Measurements from ENCODE around the gene PDIA2.

PDIA2 gene

DNA sequence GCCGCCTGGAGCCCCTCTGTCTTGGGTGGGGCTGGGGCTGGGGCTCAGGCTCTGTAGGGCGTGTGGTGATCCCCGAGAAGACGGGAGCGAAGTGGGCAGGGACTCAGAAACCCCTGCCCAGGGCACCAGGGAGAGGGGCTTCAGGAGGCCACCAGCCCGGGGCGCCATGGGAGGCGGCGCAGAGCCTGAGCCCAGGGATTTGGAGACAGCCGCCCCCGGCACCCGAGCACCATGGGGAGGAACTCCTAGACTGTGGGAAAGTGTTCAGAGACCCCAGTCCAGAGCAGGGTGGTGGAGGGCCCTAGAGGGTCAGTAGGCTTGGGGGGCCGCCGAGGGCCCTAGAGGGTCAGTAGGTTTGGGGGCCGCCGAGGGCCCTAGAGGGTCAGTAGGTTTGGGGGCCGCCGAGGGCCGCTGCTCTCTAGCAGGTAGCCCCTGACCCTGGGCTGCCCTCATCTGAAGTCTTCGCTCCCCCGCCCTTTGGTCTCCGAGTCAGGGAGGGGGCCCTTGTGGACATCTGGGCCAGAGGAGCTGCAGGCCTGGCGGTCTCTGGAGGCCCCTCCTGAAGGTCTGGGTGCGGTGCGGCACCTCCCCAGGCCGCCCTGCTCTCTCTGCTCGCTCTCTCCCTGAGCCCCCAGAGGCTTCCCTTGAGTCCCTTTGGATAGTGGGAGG is 1.8 kb upstream of the PDIA2 start:
- DNase-seq = no peak

DNA sequence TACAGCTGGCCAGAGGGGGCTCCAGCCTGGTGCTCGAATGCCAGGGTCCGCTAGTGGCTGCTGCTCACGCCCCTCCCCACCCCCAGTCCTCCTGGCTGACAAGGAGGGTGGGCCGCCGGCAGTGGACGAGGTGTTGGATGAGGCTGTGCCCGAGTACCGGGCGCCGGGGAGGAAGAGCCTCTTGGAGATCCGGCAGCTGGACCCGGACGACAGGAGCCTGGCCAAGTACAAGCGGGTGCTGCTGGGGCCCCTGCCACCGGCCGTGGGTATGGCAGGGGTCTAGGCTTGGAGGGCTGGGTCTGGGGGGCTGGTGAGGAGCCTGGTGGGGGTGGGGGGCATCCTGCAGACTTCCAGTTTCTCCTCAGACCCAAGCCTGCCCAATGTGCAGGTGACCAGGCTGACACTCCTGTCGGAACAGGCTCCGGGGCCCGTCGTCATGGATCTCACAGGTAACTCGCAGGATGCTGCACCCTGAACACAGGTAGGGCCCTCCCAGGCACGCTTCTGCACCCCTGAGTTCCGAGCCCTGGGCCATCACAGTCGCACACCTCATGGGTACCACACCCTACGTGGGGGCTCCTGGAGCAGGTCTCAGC is 1.2 kb upstream of the PDIA2 start:
- no peak for DNase-seq

DNA sequence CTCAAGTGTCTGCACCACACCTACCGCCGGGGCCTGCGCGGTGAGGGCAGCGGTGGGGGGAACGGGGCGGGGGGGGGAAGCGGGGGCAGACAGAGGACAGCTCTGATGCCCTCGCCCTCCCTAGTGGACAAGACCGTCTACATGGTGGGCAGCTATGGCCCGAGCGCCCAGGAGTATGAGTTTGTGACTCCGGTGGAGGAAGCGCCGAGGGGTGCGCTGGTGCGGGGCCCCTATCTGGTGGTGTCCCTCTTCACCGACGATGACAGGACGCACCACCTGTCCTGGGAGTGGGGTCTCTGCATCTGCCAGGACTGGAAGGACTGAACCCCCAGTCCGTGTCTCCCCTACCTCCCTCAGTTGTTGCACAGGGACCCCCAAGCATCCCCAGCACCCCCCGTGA is 473 bp upstream of the PDIA2 start:
- no peak for DNase-seq

DNA sequence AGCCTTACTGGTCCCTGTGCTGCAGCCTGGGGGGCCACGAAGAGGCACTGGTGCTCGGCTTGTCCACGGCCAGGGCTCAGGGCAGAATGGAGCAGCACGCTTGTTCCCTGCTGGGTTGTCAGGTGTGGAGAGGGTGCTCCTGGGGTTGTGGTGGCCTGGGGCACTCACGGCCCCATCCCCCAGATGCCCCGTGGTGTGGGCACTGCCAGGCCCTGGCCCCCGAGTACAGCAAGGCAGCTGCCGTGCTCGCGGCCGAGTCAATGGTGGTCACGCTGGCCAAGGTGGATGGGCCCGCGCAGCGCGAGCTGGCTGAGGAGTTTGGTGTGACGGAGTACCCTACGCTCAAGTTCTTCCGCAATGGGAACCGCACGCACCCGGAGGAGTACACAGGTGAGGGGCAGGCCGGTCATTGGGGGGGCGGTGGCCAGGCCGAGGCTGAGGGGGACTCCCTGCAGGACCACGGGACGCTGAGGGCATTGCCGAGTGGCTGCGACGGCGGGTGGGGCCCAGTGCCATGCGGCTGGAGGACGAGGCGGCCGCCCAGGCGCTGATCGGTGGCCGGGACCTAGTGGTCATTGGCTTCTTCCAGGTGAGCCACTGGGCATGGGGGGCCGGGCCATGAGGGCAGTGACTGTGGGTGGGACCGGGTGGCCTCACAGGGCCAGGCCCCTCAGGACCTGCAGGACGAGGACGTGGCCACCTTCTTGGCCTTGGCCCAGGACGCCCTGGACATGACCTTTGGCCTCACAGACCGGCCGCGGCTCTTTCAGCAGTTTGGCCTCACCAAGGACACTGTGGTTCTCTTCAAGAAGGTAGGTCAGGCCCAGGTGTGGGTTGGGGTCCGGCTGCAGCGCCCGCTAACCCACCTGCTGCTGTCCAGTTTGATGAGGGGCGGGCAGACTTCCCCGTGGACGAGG is 1.5 kb downstream of the PDIA2 start:
- no peak for DNase-seq

DNA sequence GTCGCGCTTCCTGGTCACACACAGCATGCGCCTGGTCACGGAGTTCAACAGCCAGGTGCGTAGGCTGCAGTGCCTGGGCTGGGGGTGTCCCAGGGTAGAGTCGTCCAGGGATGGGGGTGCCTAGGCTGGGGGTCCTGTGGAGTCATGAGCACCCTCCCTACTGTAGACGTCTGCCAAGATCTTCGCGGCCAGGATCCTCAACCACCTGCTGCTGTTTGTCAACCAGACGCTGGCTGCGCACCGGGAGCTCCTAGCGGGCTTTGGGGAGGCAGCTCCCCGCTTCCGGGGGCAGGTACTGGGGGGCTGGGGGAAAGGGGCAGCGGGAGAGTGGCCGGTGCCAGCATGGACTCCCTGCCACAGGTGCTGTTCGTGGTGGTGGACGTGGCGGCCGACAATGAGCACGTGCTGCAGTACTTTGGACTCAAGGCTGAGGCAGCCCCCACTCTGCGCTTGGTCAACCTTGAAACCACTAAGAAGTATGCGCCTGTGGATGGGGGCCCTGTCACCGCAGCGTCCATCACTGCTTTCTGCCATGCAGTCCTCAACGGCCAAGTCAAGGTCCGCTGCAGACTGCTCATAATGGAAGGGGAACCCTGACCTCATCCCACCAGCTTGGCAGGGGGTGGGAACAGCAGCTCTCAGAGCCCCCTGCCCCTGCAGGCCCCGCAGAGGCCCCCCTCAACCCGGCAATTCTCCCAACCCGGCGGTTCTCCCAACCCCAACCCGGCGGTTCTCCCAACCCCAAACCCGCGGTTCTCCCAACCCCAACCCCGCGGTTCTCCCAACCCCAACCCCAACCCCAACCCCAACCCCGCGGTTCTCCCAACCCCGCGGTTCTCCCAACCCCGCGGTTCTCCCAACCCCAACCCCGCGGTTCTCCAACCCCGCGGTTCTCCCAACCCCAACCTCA is 2.4 kb downstream of the PDIA2 start:
- DNase-seq = no peak

DNA sequence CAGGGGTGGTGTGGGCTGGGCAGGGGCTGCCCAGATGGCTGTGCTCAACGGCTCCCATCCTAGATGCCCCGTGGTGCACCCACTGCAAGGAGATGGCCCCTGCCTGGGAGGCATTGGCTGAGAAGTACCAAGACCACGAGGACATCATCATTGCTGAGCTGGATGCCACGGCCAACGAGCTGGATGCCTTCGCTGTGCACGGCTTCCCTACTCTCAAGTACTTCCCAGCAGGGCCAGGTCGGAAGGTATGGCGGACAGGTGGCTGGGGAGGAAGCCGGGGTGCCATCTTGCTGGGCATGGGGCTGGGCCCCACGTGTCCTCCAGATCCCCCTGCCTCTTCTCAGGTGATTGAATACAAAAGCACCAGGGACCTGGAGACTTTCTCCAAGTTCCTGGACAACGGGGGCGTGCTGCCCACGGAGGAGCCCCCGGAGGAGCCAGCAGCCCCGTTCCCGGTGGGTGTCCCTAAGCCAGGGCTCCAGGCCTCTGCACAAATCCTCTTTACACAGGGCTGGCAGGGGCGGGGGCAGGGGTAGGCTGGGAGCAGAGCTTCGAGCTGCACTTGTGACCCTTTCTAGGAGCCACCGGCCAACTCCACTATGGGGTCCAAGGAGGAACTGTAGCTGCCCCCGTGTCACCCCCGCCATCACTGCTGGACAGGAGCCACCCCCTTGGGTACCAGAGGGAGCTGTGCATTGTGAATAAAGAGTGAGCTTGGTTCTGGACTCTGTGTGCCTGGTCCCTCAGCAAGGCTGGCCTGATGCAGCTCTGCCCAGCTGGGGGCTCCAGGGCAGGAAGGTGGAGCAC is 3.7 kb downstream of the PDIA2 start:
- no peak for DNase-seq

DNA sequence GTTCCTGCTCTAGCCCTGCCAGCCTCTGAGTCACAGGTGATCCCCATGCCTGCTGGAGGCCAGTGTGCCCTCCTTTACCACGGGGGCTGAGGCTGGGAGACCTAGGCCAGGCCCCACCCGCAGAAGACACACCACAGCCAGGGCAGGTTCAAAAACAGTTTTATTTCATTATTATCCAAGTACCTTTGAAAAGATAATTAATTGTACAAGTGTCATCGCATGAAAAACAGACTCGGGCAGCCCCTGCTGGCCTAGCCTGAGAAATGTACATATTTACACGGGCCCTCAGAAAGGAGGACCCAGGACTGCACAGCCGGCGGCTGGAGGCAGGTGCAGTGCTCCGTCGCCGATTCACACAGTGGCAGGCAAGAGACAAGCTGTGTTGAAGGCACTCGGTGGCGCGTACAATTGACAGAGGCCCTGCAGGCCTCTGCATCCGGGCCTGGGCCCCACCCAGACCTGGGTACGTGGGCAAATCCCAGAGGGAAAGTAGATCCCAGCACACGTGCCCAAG is 4.4 kb downstream of the PDIA2 start:
- DNase-seq = peak; percentile 34

DNA sequence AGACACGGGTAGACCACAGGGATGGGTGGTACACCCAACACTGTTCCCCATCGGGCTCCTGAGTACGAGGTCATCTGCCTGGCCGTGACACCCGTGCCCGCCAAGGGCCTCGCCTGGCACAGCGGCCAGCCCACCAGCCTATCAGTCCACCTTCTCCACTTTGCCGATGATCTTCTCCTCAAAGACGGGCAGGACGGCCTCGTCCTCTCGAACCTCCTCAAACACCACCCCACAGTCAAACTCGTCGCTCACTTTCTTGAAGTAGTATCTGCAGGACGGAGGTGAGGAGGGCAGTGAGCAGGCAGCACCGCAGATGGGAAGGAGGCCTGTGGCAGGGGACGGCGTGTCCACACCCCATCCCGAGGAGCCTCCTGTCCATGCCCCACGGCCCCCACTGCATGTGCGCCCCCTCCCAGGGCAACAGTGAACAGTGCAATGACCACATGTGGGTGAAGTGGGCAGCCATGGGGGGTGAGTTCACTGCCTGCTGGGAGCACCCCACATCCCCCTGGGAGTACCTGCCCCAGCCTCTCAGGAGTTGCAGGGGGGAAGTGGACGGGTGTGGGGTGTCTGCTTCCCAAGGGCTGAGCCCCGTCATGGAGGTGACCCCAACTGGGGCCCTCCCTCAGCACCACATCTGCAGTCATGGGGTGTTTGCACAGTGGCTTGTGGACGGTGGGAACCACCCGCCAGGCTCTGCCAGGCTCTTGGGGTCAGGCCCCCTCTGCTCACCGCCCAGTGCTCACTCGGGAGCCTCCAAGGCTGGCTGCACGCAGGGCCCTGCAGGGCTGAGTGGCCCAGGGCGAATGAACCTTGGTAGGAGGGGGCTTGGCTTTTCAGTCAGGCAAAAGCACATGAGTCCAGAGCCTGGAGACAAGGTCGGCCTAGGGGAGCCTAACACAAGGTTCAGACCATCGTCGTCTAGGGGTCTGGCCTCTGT is 5.3 kb downstream of the PDIA2 start:
- DNase-seq = no peak

DNA sequence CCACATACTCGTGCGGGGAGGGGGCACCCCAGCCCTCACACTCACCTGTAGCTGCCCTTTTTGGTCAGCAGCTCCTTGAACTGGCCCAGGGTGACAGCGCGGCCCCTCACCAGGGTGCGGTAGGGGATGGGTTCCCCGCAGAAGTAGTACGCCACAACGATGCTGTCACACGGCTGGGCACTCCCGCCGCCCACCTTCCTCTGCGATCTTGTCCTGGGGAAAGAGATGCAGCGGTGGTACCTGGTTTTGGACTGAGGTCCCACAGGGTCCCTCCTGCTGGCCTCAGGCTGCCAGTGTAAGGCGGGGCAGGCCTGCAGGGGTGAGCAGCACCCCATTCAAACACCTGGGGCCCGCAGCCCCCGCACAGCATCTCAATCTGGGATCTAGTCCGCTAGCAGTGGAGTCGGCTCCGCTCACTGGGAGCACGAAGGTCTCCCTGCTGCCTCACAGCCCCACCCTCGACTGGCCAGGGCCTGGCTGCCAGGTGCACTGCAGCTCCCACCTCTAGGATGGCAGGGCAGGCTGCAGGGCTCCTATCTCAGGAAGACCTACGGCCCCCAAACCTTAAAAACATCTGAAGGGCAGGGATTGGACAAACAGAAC is 6.5 kb downstream of the PDIA2 start:
- no peak for DNase-seq

DNA sequence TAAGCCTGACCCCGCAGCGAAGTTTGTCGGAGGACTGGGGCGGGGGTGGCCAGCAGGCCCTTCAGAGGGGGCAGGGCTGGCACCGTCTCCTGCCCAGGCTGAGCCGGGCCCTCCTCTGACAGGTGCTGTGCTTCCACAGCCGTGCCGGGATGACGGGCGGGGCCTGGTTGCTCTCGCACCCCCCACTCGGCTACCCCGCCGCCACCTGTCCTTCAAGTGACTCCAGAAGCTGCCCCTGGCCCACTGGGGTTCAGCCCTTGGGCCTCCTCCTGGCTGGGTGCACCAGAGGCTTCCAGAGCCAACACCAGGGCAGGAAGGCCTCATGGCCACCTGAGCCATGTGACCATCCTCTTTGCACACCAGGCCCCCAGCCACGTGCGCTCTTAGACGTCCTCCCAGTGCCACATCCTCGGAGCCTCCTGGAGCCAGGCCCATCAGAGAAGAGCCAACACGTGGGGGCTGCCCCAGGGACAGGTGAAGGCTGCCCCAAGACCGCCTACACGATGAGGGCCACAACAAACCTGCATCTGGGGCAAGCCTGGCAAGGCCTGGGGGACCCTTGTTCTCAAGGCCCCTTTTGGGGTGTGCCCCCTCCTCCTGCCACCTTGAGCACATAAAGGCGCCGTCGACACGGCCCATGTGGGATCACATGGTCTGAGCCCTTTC is 7.2 kb downstream of the PDIA2 start:
- DNase-seq = no peak

DNA sequence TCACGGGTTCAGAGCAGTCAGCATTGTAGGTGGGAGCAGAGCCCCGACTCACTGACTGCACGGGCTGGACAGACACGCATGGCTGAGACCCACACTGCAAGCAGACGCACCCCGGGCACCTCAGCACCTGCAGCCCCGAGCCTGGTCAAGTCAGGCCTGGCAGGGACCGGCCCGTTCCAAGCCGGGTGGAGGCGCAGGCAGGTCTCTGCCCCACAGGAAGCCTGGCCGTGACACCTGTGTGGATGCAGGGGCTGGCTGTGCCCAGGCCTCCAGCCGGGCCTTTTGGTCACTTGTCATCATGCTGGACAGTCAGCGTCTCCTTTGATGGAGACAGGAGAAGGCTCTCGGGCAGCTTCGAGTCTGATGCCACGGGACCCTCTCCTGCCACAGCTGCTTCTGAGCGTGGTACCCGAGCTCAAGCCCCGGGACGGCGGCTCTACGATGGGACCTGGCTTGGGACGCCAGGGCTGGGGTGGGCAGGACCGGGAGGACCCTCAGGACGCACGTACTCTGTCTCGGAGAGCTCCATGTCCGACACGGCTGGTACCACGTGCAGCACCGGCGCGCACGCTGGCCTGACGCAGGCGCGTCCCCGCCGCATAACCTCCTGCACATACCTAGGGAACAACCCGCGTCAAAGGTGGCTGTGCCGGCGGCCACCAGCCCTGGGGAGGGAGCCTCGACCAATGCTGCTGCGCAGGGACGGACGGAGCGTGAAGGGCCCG is 7.9 kb downstream of the PDIA2 start:
- no peak for DNase-seq

DNA sequence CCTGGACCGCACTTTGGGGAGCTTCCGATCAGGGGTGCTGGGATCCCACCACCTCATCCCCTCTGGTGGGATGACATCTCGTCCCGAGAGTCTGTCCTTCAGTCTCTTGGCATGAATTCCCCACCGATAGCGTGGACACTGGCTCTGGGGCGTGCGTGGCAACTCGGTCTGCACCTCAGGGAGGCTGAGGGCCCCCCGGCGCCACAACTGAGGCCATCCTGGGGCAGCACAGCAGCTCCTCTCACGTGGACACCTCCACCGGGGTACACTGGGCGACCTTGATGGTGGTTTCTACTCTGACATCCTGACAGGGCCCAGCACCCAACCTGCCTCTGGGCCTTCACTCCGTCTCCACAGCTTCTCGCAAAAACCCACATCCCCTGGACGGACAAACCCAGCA is 8.6 kb downstream of the PDIA2 start:
- DNase-seq = no peak

DNA sequence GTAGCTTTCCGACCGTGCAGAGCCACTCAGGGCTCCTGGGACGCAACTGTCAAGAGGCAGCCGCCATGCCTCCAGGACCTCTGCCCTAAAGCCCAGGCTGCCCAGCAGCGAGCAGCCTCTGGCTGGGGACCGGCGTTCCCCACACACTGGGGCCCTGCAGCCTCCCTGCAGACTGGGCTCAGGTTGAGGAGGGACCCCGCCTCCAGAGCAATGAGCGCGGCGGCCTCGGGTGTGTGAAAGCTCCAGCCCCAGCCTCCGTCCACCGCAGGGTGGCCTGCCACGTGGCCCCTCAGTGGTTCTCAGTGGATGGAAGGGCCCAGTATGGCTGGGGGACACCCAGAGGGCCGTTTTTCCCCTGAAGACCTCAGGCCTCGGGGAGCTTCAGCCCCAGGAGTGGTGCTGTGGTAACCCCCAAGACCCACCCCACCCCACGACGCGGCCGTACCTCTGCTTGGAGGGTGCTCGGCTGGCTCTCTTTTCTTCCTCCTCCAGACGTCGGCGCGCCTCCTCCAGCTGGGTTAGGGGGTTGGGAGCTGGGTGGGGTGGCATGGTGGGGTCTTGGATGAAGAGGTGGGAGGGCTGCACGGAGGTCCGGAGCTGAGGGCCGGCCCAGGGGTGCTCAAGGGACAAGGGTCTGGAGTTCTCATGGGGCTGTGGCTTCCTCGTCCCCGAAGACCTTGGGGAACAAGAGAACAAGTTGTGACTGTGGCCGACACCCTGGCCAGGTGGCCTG is 10.2 kb downstream of the PDIA2 start:
- no peak for DNase-seq

DNA sequence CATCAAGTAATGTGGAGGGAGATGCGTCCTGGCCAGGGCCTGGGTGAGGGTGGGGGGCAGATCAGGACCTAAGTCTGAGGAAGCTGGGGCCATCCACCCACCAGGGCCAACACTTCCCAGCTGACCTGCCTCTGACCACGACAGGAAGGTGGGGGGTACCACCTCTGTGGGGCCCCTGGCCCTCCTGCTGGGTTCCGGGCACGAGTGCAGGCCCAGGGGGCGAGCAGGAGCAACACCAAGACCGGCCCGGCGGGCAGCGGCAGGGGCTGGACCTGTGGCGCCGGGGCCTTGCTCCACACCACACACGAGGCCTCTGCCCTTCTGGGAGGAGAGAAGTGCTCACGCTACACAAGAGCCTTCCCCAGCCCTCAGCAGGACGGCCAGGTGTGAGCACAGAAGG is 13.3 kb downstream of the PDIA2 start:
- DNase-seq = no peak

DNA sequence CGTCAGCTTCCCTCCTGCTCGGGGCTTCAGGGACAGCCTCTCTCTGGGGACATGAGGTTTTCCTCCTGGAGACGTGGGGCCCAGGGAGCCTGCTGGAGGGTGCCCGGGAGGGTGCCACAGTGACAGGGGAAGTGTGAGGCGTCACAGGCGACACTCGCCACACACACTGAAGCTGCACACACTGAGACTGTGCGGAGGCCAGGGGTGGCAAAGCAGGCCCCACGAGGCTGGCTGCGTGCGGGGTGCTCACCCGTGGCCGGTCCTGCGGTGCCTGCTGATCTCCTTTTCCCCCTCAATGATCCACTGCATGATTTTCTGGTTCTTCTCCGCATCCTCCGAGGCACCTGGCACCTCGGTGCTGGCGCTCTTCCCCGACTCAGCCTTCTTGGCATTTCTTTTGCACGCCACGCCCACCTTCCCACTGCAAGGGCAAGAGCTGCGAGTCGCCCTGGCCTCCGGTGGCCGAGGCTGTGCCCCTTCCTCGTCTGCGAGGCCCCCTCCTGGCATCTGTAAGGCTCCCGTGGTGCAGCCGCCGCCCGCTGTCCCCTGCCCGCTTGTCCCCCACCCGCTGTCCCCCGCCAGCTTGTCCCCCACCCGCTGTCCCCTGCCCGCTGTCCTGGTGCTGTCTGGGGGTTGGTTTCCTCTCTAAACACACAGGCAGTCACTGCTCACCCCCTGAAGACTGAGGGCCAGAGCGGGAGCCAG is 14.0 kb downstream of the PDIA2 start:
- DNase-seq = no peak

DNA sequence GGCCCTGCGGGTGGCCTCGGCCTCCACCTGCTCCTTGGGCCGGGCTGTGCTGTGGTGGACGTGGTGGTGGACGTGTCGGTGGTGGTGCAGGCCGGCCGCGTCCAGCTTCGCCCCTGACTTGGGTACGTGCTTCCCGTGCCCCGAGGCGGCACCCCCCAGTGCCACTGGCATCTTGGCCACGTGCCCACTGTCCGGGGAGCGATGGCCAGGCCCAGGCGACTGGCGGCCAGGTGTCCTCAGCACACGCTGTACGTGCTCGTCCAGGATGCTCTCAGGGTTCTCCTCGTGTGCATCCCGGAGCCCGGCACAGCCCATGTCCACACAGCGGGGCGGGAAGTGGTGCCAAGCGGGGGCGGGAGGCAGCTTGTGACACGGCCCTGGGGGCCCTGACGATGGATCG is 14.9 kb downstream of the PDIA2 start:
- DNase-seq = no peak

DNA sequence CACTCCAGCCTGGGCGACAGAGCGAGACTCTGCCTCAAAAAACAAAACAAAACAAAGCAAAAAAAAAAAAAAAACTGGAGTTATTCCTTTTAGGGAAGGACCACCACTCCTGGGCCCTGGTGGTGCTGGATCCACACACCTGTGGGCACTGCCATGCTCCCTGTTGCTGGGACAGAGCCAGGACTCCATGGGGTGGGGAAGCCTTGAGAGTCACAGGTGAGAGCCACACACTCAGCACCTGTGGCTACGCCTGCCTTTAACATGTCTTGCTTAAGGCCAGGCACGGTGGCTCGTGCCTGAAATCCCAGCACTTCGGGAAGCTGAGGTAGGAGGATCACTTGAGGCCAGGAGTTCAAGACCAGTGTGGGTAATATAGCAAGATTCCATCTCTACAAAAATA is 18.3 kb downstream of the PDIA2 start:
- no peak for DNase-seq

DNA sequence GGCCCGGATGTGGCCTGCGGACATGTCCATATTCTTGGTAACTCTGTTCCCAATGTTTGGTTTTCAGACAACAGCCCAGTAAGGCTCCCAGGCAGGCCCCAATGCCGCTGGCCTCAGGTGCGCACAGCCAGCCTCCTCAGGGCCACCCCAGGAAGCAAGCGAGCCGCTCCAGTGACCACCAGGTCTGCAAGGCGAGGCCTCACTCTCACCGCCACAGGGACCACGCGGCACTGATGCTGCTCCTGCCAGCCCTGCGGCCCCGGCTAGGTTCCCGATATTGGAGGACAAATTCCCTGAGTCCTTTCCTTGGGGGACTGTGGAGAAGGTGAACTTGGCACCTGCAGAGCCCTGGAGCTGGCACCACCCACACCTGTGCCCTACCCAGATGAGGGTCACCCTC is 19.0 kb downstream of the PDIA2 start:
- no peak for DNase-seq
